22Rv1 (cell line): ENCODE results near the gene TSC22D1.

Source experiments
- ZFX ChIP-seq: fragments of 450-650 bp; IDR thresholded peaks from 2 replicates; pipeline ENCODE4 v1.6.1; 2017; ENCODE audit warnings: antibody characterized with exemption, borderline replicate concordance
- TF ChIP-seq, protein P1 (sequence below): fragments of 450-650 bp; IDR thresholded peaks from 2 replicates; pipeline ENCODE4 v1.5.1; 2017; ENCODE audit warnings: mild to moderate bottlenecking

- TF ChIP-seq, protein P1, sequence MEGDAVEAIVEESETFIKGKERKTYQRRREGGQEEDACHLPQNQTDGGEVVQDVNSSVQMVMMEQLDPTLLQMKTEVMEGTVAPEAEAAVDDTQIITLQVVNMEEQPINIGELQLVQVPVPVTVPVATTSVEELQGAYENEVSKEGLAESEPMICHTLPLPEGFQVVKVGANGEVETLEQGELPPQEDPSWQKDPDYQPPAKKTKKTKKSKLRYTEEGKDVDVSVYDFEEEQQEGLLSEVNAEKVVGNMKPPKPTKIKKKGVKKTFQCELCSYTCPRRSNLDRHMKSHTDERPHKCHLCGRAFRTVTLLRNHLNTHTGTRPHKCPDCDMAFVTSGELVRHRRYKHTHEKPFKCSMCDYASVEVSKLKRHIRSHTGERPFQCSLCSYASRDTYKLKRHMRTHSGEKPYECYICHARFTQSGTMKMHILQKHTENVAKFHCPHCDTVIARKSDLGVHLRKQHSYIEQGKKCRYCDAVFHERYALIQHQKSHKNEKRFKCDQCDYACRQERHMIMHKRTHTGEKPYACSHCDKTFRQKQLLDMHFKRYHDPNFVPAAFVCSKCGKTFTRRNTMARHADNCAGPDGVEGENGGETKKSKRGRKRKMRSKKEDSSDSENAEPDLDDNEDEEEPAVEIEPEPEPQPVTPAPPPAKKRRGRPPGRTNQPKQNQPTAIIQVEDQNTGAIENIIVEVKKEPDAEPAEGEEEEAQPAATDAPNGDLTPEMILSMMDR, result no peak
- no peak for TF ChIP-seq ZFX
These were observed 193.4 kb downstream of the TSC22D1 start for GRCh38 chr13:44382635-44383145.
